Keratinocyte (primary cell): ENCODE data around the gene CCDC33.

ENCODE experiments used
- EZH2 ChIP-seq: IDR thresholded peaks from one replicate; pipeline ENCODE4 v1.6.1; 2012; ENCODE audit warnings: inconsistent platforms, mild to moderate bottlenecking, low read length, moderate library complexity
- TF ChIP-seq, protein P1 (sequence below), 3 experiments: IDR thresholded peaks in 1 of 3; conservative IDR thresholded peaks in 1 of 3; optimal IDR thresholded peaks in 1 of 3; 2 replicates in 2 of 3; 3 replicates in 1 of 3; pipeline versions ENCODE3 to v1.5.1; 2011; ENCODE audit warnings: low read length in 3 of 3, mild to moderate bottlenecking in 3 of 3, moderate library complexity in 2 of 3, control low read depth in 1 of 3, inconsistent platforms in 1 of 3; ENCODE audit not compliant: insufficient read depth in 2 of 3; ENCODE audit errors: extremely low read depth in 1 of 3

DNA sequence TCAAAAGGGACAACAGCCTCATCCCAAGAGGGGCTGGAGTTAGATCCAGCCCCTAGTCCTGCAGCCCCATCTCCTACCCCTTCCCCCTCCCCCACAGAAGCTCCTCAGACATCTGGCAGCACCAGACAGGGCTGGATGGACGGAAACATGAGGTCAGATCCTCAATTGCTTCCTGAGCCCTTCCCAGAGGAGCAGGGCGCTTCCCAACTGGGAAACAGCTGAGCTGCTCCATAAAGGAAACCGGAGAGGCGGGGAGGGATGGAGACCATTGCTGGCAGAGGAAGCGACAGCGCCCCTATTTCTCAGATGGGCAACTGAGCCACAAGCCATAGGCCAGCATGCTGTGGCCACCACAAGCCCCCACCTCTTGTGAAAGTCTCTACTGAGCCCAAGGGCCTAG is 149.6 kb downstream of the CCDC33 start:
- no peak for TF ChIP-seq EZH2
- TF ChIP-seq, protein P1, sequence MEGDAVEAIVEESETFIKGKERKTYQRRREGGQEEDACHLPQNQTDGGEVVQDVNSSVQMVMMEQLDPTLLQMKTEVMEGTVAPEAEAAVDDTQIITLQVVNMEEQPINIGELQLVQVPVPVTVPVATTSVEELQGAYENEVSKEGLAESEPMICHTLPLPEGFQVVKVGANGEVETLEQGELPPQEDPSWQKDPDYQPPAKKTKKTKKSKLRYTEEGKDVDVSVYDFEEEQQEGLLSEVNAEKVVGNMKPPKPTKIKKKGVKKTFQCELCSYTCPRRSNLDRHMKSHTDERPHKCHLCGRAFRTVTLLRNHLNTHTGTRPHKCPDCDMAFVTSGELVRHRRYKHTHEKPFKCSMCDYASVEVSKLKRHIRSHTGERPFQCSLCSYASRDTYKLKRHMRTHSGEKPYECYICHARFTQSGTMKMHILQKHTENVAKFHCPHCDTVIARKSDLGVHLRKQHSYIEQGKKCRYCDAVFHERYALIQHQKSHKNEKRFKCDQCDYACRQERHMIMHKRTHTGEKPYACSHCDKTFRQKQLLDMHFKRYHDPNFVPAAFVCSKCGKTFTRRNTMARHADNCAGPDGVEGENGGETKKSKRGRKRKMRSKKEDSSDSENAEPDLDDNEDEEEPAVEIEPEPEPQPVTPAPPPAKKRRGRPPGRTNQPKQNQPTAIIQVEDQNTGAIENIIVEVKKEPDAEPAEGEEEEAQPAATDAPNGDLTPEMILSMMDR (optimal IDR thresholded peaks at IDR 0.05 in 1 of 3, IDR thresholded peaks at IDR 0.05 in 1 of 3, conservative IDR thresholded peaks at IDR 0.05 in 1 of 3; ENCODE audit: extremely low read depth in 1 of 3, insufficient read depth in 2 of 3, low read length in 3 of 3), result no peak
